NCI-H146 treated with DMSO at 0.1 percent for 48 hours (cell line): ENCODE measurements around the gene CYP1A1.

ENCODE experiments used
- DNase-seq: peaks from one replicate; lab custom pipeline; 2025; ENCODE audit not compliant: unreplicated experiment; lab: John Stamatoyannopoulos, UW

Gene CYP1A1

GRCh38 chr15:74695597-74696397 is 29.5 kb downstream of the CYP1A1 start, which contains the start of gene EDC3:
Gene EDC3, minus strand, starts transcription at chr15:74696024. Its CDS starts 20,900 bp downstream, at chr15:74675124.
- peak; percentile 34 for DNase-seq

GRCh38 chr15:74692327-74692726 is 33.0 kb downstream of the CYP1A1 start:
- no peak for DNase-seq

- no peak for DNase-seq
Measured at GRCh38 chr15:74683758-74684157, 41.6 kb downstream of the CYP1A1 start.

- no peak for DNase-seq
Measured at GRCh38 chr15:74682954-74683353, 42.4 kb downstream of the CYP1A1 start.

- DNase-seq, result no peak
Measured at GRCh38 chr15:74680456-74680855, 44.9 kb downstream of the CYP1A1 start.

GRCh38 chr15:74676801-74677200 is 48.5 kb downstream of the CYP1A1 start:
- no peak for DNase-seq

GRCh38 chr15:74674161-74674560 is 51.2 kb downstream of the CYP1A1 start:
- DNase-seq, result no peak

GRCh38 chr15:74669627-74670026 is 55.7 kb downstream of the CYP1A1 start:
- no peak for DNase-seq
